ENCODE results near the gene ZNF616. TPM values are rescaled to one million over a fixed set of nuclear protein-coding genes. Genes with fewer than 3 reads are reported as not detected.

The ZNF616 gene
- total RNA-seq: 10 to 100 TPM in 1 of 4 donors, 1 to 10 TPM in 3; 5.1 to 12.2 (median 6.6) TPM

DNA sequence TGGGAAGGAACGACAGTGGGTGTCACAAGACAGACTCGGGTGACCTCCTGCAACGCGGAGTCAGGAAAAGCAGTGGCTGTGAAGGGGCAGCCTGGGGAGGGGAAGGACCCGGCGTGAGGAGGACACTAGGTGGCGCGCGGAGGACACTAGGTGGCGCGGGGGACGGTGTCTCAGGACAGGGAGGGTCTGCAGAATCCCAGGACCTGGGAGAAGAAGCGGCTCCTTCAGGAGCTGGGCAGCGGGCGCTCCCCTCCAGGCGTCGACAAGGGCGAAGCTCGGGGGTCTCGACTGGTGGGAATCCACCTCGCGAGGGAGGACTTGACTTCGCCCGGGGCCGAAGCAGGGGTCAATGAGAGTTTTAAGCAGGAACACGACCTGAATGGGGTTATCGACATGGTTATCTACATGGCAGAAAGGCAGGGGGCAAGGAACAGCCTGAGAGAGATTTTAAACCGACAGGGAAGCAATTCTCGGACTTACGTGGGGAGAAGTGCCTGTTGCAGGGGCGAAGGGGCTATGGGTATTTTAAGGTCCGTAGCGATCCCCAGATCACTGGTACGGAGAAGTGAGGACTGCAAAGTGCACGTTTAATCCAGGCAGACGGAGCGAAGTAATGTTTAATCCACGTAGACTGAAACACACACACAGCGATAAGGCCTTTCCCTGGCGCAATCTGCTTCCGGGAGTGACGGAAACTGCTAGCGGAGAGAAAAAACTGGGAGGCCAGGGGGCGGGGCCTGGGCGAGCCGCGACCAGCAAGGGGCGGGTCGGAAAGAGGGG, at the start of gene ZNF616:
Gene ZNF616, minus strand, starts transcription at position 687 of the 780 bp plus-strand sequence. CDS start 9,426 bp downstream, outside the sequence.
- Histone ChIP-seq H3K27me3 (no peaks in the 10 kb centered on the region), H3K27ac (peak within 1 kb of the TSS; percentile 98), H3K4me3 (peak within 1 kb of the TSS; percentile 93), H3K4me1 (peaks cover 37% of the 10 kb centered on the region), H3K9me3 (no peaks in the 10 kb centered on the region), H3K36me3 (no peaks in the 10 kb centered on the region)
- under 1% methylated on average over 46 of the region's 49 CpGs for WGBS
- DNase-seq (ENCODE audit: low spot score in 2 of 2): peak; percentile 98 to 99
- TF ChIP-seq EP300 (IDR thresholded peaks at IDR 0.05): no peak
- TF ChIP-seq POLR2A (IDR thresholded peaks at IDR 0.05): peak in 1 of 2 donors; percentile 51
- peak in 2 of 3 donors; percentile 28 to 66 for TF ChIP-seq POLR2AphosphoS5 (IDR thresholded peaks at IDR 0.05)
- TF ChIP-seq, protein P1, sequence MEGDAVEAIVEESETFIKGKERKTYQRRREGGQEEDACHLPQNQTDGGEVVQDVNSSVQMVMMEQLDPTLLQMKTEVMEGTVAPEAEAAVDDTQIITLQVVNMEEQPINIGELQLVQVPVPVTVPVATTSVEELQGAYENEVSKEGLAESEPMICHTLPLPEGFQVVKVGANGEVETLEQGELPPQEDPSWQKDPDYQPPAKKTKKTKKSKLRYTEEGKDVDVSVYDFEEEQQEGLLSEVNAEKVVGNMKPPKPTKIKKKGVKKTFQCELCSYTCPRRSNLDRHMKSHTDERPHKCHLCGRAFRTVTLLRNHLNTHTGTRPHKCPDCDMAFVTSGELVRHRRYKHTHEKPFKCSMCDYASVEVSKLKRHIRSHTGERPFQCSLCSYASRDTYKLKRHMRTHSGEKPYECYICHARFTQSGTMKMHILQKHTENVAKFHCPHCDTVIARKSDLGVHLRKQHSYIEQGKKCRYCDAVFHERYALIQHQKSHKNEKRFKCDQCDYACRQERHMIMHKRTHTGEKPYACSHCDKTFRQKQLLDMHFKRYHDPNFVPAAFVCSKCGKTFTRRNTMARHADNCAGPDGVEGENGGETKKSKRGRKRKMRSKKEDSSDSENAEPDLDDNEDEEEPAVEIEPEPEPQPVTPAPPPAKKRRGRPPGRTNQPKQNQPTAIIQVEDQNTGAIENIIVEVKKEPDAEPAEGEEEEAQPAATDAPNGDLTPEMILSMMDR (IDR thresholded peaks at IDR 0.05): peak; percentile 56 to 82

DNA sequence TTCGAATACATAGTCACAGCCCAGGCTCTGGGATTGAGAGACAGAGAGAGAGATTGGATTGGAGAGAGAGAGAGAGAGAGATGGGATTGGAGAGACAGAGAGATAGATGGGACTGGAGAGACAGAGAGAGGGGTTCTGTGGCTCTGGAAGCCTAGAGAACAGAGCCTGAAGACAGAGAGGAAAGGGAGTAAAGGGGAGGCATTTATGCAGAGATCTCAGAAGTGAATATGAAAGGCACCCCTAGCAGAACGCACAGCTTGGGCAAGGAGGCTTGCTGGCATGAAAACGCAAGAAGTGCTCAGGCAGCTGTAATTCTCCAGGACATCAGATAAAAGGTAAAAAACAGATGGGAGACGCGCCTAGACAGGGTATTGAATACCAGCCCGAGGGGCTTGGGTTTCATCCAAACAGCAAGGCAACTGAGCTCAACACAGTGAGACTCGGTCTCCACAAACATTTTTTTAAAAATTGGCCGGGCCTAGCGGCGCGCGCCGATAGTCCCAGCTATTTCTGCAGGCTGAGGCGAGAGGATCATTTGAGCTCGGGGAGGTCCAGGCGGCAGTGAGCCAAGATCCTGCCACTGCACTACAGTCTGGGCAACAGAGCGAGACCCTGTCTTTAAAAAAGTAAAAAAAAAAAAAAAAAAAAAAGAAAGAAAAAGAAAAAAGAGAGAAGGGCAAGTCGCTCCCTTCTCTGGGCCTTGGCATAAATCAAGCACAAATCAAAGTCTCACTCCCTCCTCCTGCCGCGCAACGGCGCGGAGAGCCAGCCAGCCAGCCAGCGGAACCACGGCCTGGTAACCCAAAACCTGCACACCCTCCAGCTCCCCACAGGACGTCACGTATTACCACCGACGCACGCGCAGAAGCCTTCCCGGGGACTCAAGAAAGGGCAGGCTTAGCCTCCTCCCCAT, 49.3 kb upstream of the ZNF616 start:
- WGBS: 1% methylated on average over 30 of the region's 32 CpGs
- TF ChIP-seq EP300 (IDR thresholded peaks at IDR 0.05): no peak
- peak in 1 of 3 donors; percentile 27 for TF ChIP-seq POLR2AphosphoS5 (IDR thresholded peaks at IDR 0.05)
- TF ChIP-seq POLR2A (IDR thresholded peaks at IDR 0.05): peak in 1 of 2 donors; percentile 56
- TF ChIP-seq, protein P1 (IDR thresholded peaks at IDR 0.05): no peak
- H3K27ac ChIP-seq: peak overlapping the region; percentile 99
- peaks cover 44% of the 10 kb centered on the region for H3K4me1 ChIP-seq
- H3K4me3 ChIP-seq: peak overlapping the region; percentile 91
- DNase-seq (ENCODE audit: low spot score in 2 of 2): peak; percentile 87 to 90
- H3K36me3 ChIP-seq: peaks cover 2% of the 10 kb centered on the region
- no peaks in the 10 kb centered on the region for H3K27me3 ChIP-seq
- H3K9me3 ChIP-seq: no peaks in the 10 kb centered on the region

DNA sequence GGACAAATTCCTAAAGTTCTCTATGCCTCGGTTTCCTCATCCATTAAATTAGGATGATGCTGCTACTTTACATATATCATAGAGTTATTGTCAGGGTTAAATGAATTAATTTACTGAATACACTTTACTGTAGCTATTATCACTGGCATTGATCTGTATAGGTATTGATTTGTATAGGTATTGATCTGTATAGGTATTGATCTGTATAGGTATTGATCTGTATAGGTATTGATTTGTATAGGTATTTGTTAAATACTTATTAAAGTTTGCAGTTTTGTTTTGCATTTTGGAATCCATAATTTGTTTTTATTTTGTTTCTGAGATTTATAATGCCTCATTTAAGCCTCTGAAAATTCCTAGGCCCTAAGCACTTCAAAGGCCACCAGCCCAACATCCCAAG, 47.7 kb upstream of the ZNF616 start:
- Histone ChIP-seq H3K4me3 (no peak overlapping the region), H3K27me3 (no peaks in the 10 kb centered on the region)
- TF ChIP-seq EP300 (IDR thresholded peaks at IDR 0.05) (no peak), POLR2AphosphoS5 (IDR thresholded peaks at IDR 0.05) (no peak), POLR2A (IDR thresholded peaks at IDR 0.05) (no peak)
- TF ChIP-seq, protein P1 (IDR thresholded peaks at IDR 0.05): no peak

DNA sequence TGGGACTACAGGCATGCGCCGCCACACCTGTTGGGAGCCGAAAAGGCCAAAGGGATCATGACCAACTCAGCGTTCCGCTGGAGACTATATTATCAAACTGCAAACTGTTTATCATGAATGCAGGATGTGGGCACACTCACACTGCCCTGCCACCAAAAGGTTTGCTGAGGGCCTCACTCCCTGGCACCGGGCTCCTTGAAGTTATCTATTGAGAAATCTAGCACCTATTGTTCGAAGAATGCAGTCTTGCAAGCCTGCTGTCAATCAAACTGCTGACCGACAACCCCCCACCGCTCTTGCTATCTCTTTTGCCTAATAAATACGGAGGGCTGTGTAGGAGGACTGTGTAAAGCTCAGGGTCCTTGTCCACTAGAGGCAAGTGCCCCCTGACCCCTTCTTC, 36.8 kb upstream of the ZNF616 start:
- DNase-seq (ENCODE audit: low spot score in 2 of 2): no peak
- no peaks in the 10 kb centered on the region for H3K9me3 ChIP-seq
- H3K36me3 ChIP-seq: no peaks in the 10 kb centered on the region
- no peak overlapping the region for H3K27ac ChIP-seq
- H3K4me1 ChIP-seq: peaks cover 8% of the 10 kb centered on the region
- 82% methylated on average over 10 of the region's 10 CpGs for WGBS
- H3K27me3 ChIP-seq: no peaks in the 10 kb centered on the region
- H3K4me3 ChIP-seq: no peak overlapping the region
- TF ChIP-seq POLR2A (IDR thresholded peaks at IDR 0.05): no peak
- no peak for TF ChIP-seq POLR2AphosphoS5 (IDR thresholded peaks at IDR 0.05)
- TF ChIP-seq, protein P1 (IDR thresholded peaks at IDR 0.05): no peak
- TF ChIP-seq EP300 (IDR thresholded peaks at IDR 0.05): no peak

More for the DNA sequence above, 47.7 kb upstream of the ZNF616 start:
- Histone ChIP-seq H3K27ac (no peak overlapping the region), H3K9me3 (no peaks in the 10 kb centered on the region), H3K36me3 (no peaks in the 10 kb centered on the region), H3K4me1 (peaks cover 30% of the 10 kb centered on the region)
- no peak for DNase-seq (ENCODE audit: low spot score in 2 of 2)
- 100% methylated on average over 1 of the region's 1 CpG for WGBS
